B cell (primary cell): Measurements from ENCODE around the gene RGS6. TPM values are rescaled to one million over a fixed set of nuclear protein-coding genes. Genes with fewer than 3 reads are reported as not detected.

Source experiments
- ATAC-seq: fragments of 200-7000 bp; cut with Tn5 transposase; one replicate; pipeline ENCODE4 v1.10.0; 2021; ENCODE audit warnings: low read depth, mild to moderate bottlenecking, moderate number of reproducible peaks, moderate library complexity
- CTCF ChIA-PET: fragments of 350-600 bp; sonication (Branson Sonifier 250); formaldehyde crosslinking; loops from one replicate; lab custom pipeline; 2021; ENCODE audit warnings: antibody characterized with exemption, inconsistent platforms; lab: Charles Lee
- POLR2A ChIA-PET: fragments of 350-600 bp; sonication (Branson Sonifier 250); formaldehyde crosslinking; loops from one replicate; lab custom pipeline; 2021; ENCODE audit warnings: antibody characterized with exemption; lab: Charles Lee
- DNase-seq: peaks from one replicate; pipeline ENCODE4 v3.0.0; 2013
- H2AFZ ChIP-seq: 2 replicates; pipeline ENCODE4 v1.6.1; 2012; ENCODE audit warnings: mild to moderate bottlenecking, low read depth, low read length; ENCODE audit not compliant: insufficient read depth, poor library complexity, severe bottlenecking
- H3K27ac ChIP-seq, 2 donors: 1 replicate in 1 of 2; 2 replicates in 1 of 2; pipeline ENCODE4 v1.5.1; 2012 to 2013; ENCODE audit warnings: low read length in 2 of 2, mild to moderate bottlenecking in 2 of 2, moderate library complexity in 1 of 2
- H3K27me3 ChIP-seq, 4 experiments: fragments of 200-600 bp in 1 of 4; sonication (generic) in 1 of 4; replicated peaks in 1 of 4; 1 replicate in 2 of 4; 2 replicates in 2 of 4; pipeline versions ENCODE4 v1.6.1 to v1.7.0; 2013 to 2016; ENCODE audit warnings: low read length in 3 of 4, mild to moderate bottlenecking in 2 of 4, mixed read lengths in 1 of 4, moderate library complexity in 1 of 4; ENCODE audit not compliant: insufficient read depth in 4 of 4, control insufficient read depth in 3 of 4; ENCODE audit errors: control extremely low read depth in 1 of 4
- H3K36me3 ChIP-seq, 2 experiments: replicated peaks in 1 of 2; 1 replicate in 1 of 2; 2 replicates in 1 of 2; pipeline versions ENCODE4 v1.6.1 to v1.7.1; 2013; ENCODE audit warnings: low read length in 1 of 2; ENCODE audit not compliant: insufficient read depth in 2 of 2, control insufficient read depth in 1 of 2; ENCODE audit errors: control extremely low read depth in 1 of 2, extremely low read depth in 1 of 2
- H3K4me1 ChIP-seq, 2 donors: fragments of 200-600 bp in 1 of 2; sonication (generic) in 1 of 2; 1 replicate in 1 of 2; 2 replicates in 1 of 2; pipeline versions ENCODE4 v1.5.1 to v1.6.1; 2013 to 2017; ENCODE audit warnings: low read length in 2 of 2; ENCODE audit not compliant: control insufficient read depth in 2 of 2, insufficient read depth in 2 of 2
- H3K4me2 ChIP-seq: replicated peaks from 2 replicates; pipeline ENCODE3; 2012; ENCODE audit warnings: mild to moderate bottlenecking, low read depth, low read length; ENCODE audit not compliant: poor library complexity, severe bottlenecking
- H3K4me3 ChIP-seq, 5 experiments: fragments of 200-600 bp in 1 of 5; sonication (generic) in 1 of 5; 1 replicate in 3 of 5; 2 replicates in 2 of 5; pipeline versions ENCODE4 v1.5.1 to v1.7.0; 2011 to 2016; ENCODE audit warnings: low read length in 4 of 5, mild to moderate bottlenecking in 4 of 5, low read depth in 2 of 5, control low read depth in 1 of 5, moderate library complexity in 1 of 5; ENCODE audit not compliant: insufficient read depth in 1 of 5; ENCODE audit errors: control extremely low read depth in 1 of 5, extremely low read depth in 1 of 5
- H3K79me2 ChIP-seq: fragments of 200-600 bp; sonication (generic); one replicate; pipeline ENCODE4 v1.6.0; 2016; ENCODE audit warnings: low read length; ENCODE audit not compliant: control insufficient read depth, insufficient read depth
- H3K9ac ChIP-seq: fragments of 200-600 bp; sonication (generic); 2 replicates; pipeline ENCODE4 v1.6.1; 2017; ENCODE audit warnings: mild to moderate bottlenecking, low read length, moderate library complexity
- H3K9me3 ChIP-seq, 3 donors: one replicate each; pipeline versions ENCODE4 v1.6.1 to v1.7.1; 2013; ENCODE audit warnings: low read length in 2 of 3; ENCODE audit not compliant: control insufficient read depth in 2 of 3, insufficient read depth in 1 of 3; ENCODE audit errors: control extremely low read depth in 1 of 3
- H4K20me1 ChIP-seq: 2 replicates; pipeline ENCODE4 v1.6.0; 2012; ENCODE audit warnings: mild to moderate bottlenecking, low read length; ENCODE audit not compliant: insufficient read depth, control insufficient read depth, poor library complexity, severe bottlenecking
- H3K27ac Mint-ChIP-seq: one replicate; pipeline ENCODE4 v1.8.0; 2021; ENCODE audit warnings: mixed read lengths
- H3K27me3 Mint-ChIP-seq: one replicate; pipeline ENCODE4 v1.8.0; 2021; ENCODE audit warnings: mixed read lengths
- H3K4me1 Mint-ChIP-seq: one replicate; pipeline ENCODE4 v1.8.0; 2021; ENCODE audit warnings: mixed read lengths
- H3K4me3 Mint-ChIP-seq: one replicate; pipeline ENCODE4 v1.8.0; 2021; ENCODE audit warnings: mixed read lengths
- H3K9me3 Mint-ChIP-seq: one replicate; pipeline ENCODE4 v1.8.0; 2022; ENCODE audit warnings: mixed read lengths; ENCODE audit not compliant: insufficient read depth
- CTCF ChIP-seq: fragments of 200-600 bp; IDR thresholded peaks from one replicate; pipeline ENCODE4 v1.8.0; 2022; ENCODE audit warnings: antibody characterized with exemption, mild to moderate bottlenecking
- EZH2 ChIP-seq: IDR thresholded peaks from 2 replicates; pipeline ENCODE4 v1.6.1; 2012; ENCODE audit warnings: borderline replicate concordance, low read depth, mild to moderate bottlenecking, moderate library complexity, low read length; ENCODE audit not compliant: insufficient read depth, poor library complexity, severe bottlenecking
- WGBS: methylation state at CpG from one replicate; pipeline ENCODE4 v1.1.5; 2013; ENCODE audit warnings: missing lambda C conversion rate; ENCODE audit not compliant: insufficient coverage; 5-methylcytosine and 5-hydroxymethylcytosine counted together
- intact Hi-C: fragments of 100-400 bp; cut with micrococcal nuclease; formaldehyde crosslinking; loops from one replicate; pipeline ENCODE4 v1.10.0; 2022
- polyA plus RNA-seq: library from polyadenylated mRNA; depleted of rRNA; stranded (reverse); fragments of >200 nt; gene quantifications from 2 replicates; pipeline ENCODE4 v1.2.3, GENCODE V29; 2012
- total RNA-seq, 2 donors: library from RNA; stranded (reverse); fragments of 120-200 nt in 1 of 2; gene quantifications; 1 replicate in 1 of 2; 2 replicates in 1 of 2; pipeline versions ENCODE4 v1.2.3 to v1.2.4, GENCODE V29; 2013 to 2022

Gene RGS6
- total and polyA plus RNA-seq, 2 donors (not counting 1 experiment from before 2014, with no cell fraction given), result 0.07 TPM; not detected in 1

GRCh38 chr14:72243309-72244293 lies 311.4 kb downstream of the RGS6 start:
- intact Hi-C loops, result no loop called here
- no CpG with 5 or more reads among the region's 5 CpGs for WGBS
- Mint-ChIP-seq H3K9me3 (peaks cover 10% of the 10 kb centered on the region), H3K4me1 (no peaks in the 10 kb centered on the region), H3K4me3 (no peak overlapping the region), H3K27ac (no peak overlapping the region), H3K27me3 (peaks cover 52% of the 10 kb centered on the region)
- H3K79me2 ChIP-seq, result no peaks in the 10 kb centered on the region
- ChIA-PET CTCF (no interaction called here), POLR2A (no interaction called here)
- DNase-seq, result no peak
- H2AFZ ChIP-seq, result no peak overlapping the region
- H3K4me1 ChIP-seq, result peaks cover 11 to 16% of the 10 kb centered on the region in 2 donors
- H4K20me1 ChIP-seq, result no peaks in the 10 kb centered on the region
- H3K4me2 ChIP-seq, result no peak overlapping the region
- H3K9ac ChIP-seq, result no peak overlapping the region
- no peak overlapping the region for H3K27ac ChIP-seq
- no peak for ATAC-seq
- no peaks in the 10 kb centered on the region for H3K36me3 ChIP-seq
- TF ChIP-seq EZH2, result no peak
- TF ChIP-seq CTCF, result no peak
- H3K27me3 ChIP-seq, result peaks cover 0 to 12% (median 1%) of the 10 kb centered on the region in 4 experiments
- H3K9me3 ChIP-seq, result peaks cover 0 to 6% (median 0%) of the 10 kb centered on the region in 3 donors
- H3K4me3 ChIP-seq, result no peak overlapping the region

GRCh38 chr14:72247896-72248465 lies 315.8 kb downstream of the RGS6 start:
- POLR2A ChIA-PET, result no interaction called here
- no peaks in the 10 kb centered on the region for H4K20me1 ChIP-seq
- no peak for TF ChIP-seq CTCF
- TF ChIP-seq EZH2, result no peak
- H3K4me3 Mint-ChIP-seq, result no peak overlapping the region
- no peak overlapping the region for H3K4me2 ChIP-seq
- no peak overlapping the region for H3K27ac Mint-ChIP-seq
- WGBS, result no CpG with 5 or more reads among the region's 1 CpG
- no peak overlapping the region for H2AFZ ChIP-seq
- peaks cover 0 to 18% (median 1%) of the 10 kb centered on the region in 4 experiments for H3K27me3 ChIP-seq
- peaks cover 12% of the 10 kb centered on the region for H3K9me3 Mint-ChIP-seq
- no peaks in the 10 kb centered on the region for H3K4me1 ChIP-seq
- no peaks in the 10 kb centered on the region for H3K4me1 Mint-ChIP-seq
- H3K79me2 ChIP-seq, result no peaks in the 10 kb centered on the region
- peaks cover 0 to 6% (median 0%) of the 10 kb centered on the region in 3 donors for H3K9me3 ChIP-seq
- DNase-seq (no peak), ATAC-seq (no peak)
- no peak overlapping the region for H3K4me3 ChIP-seq
- CTCF ChIA-PET, result interaction anchor here (0.5 kb wide), 1 partner anchor 45 kb away, joined by 3 read pairs; no protein-coding TSS in a partner anchor
- H3K27ac ChIP-seq, result no peak overlapping the region
- no peaks in the 10 kb centered on the region for H3K36me3 ChIP-seq
- H3K9ac ChIP-seq, result no peak overlapping the region
- intact Hi-C loops, result no loop called here
- H3K27me3 Mint-ChIP-seq, result peaks cover 54% of the 10 kb centered on the region
